Stimulated activated CD4-positive, alpha-beta T cell treated with anti-CD3 and anti-CD28 coated beads, Interleukin-4, amount 100 ng/mL, for 4 hours (primary cell): ENCODE results near the gene MDFIC2.
"Not testable (repeated sequence)": the region's sequence is repeated elsewhere in the genome, so short reads cannot be mapped to it uniquely, and the experiment has no call there.

Source experiments
- DNase-seq, 2 experiments: peaks; one replicate each; pipeline ENCODE4 v3.0.0-alpha.2; 2020

Gene MDFIC2

GRCh38 chr3:70250492-70250891, 61.9 kb downstream of the MDFIC2 start:
- no peak for DNase-seq

GRCh38 chr3:70249509-70250160, 62.8 kb downstream of the MDFIC2 start:
- DNase-seq = no peak

GRCh38 chr3:70248856-70249255, 63.6 kb downstream of the MDFIC2 start:
- DNase-seq = no peak

- DNase-seq = no peak
Observed at GRCh38 chr3:70247955-70248354, 64.5 kb downstream of the MDFIC2 start.

GRCh38 chr3:70245746-70246525, 66.5 kb downstream of the MDFIC2 start:
- no peak for DNase-seq

- DNase-seq = no peak
Observed at GRCh38 chr3:70244422-70244821, 68.0 kb downstream of the MDFIC2 start.

- DNase-seq = no peak
Observed at GRCh38 chr3:70242297-70242882, 70.0 kb downstream of the MDFIC2 start.

- DNase-seq = no peak
Observed at GRCh38 chr3:70233812-70234211, 78.6 kb downstream of the MDFIC2 start.

GRCh38 chr3:70233112-70233511, 79.3 kb downstream of the MDFIC2 start:
- no peak for DNase-seq

GRCh38 chr3:70231266-70231701, 81.2 kb downstream of the MDFIC2 start:
- DNase-seq = no peak

GRCh38 chr3:70227437-70227836, 85.0 kb downstream of the MDFIC2 start:
- DNase-seq = no peak

GRCh38 chr3:70225146-70225545, 87.3 kb downstream of the MDFIC2 start:
- no peak for DNase-seq

GRCh38 chr3:70224337-70224736, 88.1 kb downstream of the MDFIC2 start:
- no peak for DNase-seq

- DNase-seq = no peak
Observed at GRCh38 chr3:70218471-70218870, 94.0 kb downstream of the MDFIC2 start.

GRCh38 chr3:70211274-70211673, 101.2 kb downstream of the MDFIC2 start:
- not testable (repeated sequence) for DNase-seq

GRCh38 chr3:70201975-70202374, 110.5 kb downstream of the MDFIC2 start:
- DNase-seq = no peak

GRCh38 chr3:70189884-70190473, 122.5 kb downstream of the MDFIC2 start:
- no peak for DNase-seq

- DNase-seq = no peak
Observed at GRCh38 chr3:70186221-70186620, 126.2 kb downstream of the MDFIC2 start.

- no peak for DNase-seq
Observed at GRCh38 chr3:70185661-70186060, 126.8 kb downstream of the MDFIC2 start.

- no peak for DNase-seq
Observed at GRCh38 chr3:70183781-70184504, 128.5 kb downstream of the MDFIC2 start.

- DNase-seq = no peak
Observed at GRCh38 chr3:70182166-70182565, 130.3 kb downstream of the MDFIC2 start.

GRCh38 chr3:70180664-70181063, 131.8 kb downstream of the MDFIC2 start:
- no peak for DNase-seq

- DNase-seq = no peak
Observed at GRCh38 chr3:70179111-70179510, 133.3 kb downstream of the MDFIC2 start.
